ENCODE data around the gene AMPD3.
A peak's percentile ranks its signal among the peaks of the same experiment; 100 is the strongest.

The AMPD3 gene

DNA sequence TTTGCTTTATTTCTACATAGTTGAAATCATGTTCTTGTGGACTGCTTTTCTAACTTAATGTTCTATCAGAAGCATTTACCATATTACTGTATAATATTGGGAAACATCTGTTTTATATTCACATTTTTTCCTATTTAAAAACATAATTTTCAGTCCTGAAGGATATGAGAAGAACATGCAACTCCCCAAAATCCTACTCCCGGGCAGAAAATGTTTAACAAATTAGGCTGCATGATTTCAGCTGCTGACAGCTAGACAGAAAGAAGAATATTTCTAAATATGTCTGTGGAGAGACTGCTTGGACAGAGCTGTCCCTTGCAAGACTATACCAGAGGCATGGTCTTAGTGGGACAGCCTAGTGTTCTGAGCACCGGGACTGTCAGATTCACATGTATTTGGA lies 15.7 kb upstream of the AMPD3 start:
- DNase-seq, result no peak

DNA sequence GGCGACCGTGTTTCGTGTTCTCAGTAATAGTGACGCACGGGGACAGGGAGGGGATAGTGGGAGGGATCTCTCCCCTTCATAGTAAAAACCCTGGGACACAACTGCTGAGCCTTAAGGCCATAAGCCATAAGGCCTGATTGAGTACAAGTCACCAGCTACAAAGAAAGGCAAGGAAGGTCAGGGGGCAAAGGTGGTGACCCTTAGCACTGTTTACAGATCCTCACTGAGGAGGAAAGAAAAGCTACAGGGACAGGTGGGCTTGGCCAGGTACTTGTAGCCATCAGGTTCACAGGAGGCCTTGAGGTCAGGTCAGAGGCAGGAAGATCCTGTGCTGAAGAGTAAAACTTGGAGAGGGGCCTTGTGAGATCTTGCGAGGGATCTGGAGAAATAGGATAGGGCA lies 15.1 kb upstream of the AMPD3 start:
- no peak for DNase-seq

DNA sequence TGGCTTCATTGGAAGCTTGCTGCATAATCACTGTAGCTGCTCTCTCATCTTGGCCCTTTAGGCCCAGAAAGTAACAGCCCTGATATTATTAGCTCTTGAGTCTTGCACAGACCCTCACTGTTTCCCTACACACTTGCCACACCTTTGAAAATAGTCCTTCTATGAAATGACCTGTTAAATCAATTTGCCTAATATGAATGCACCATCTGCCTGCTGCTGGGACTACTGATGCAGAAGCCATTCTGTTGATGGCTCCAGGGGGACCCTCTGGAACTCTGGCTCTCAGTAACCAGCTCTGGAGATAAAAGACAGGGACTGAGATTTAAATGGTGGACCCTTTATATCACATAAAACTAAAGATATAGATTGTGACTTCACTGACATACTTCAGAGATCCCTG lies 14.7 kb upstream of the AMPD3 start:
- no peak for DNase-seq

DNA sequence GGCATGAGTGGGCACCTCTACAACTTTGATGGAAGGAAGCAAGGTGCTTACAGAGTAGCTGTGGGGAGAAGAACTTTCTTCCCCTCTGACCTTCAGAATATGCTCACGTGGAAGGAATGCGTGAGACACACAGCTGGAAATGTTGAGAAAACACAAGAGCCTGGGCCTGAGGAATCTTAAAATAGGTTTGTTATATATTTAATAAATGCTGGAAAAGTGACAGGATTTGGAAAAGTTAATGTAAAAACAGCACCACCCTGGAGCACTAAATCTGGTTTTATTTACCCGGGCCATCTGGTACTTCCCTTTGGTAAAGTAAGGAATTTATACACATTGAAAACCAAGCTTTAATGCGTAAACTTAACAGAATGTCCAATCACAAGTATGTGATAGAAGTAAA lies 14.0 kb upstream of the AMPD3 start:
- DNase-seq, result no peak

DNA sequence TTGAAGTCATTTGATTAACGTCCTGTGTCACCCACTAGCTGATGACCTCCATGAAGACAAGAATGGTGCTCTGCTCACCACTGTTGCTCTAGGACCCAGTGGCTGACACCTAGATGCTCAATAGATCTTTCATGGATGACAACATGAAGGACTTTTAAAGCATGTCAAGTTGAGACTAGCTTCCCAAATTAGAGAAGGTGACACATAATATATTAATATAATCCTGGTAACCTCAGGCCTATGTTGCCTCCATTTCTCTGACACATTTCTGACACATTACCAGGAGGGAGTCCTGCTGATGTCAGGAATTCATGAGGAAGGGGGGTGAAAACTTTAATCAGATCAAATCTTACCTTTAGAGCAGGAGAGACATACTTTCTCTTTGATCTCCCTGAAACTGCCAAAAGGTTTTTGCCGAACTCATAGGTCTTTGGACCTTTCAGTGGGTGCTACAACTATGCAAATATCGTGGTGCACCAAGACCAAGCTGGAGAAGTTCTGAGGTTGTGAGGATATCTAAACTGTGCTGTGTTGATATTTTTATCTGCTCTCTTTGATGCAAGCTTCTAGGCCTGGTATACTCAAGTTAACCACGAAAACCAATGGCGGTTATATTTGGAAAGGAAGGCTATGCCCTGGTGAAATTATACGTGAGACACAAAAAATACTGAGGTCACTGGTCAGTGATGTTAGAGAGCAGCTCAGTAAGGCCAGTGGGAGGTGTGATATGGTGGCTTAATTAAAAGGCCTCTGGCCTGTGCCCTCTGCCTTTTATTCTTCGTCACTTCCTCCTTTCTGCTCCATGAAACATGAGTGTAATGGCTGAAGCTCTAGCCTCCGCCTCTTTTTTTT lies 13.2 kb upstream of the AMPD3 start:
- no peak for DNase-seq

DNA sequence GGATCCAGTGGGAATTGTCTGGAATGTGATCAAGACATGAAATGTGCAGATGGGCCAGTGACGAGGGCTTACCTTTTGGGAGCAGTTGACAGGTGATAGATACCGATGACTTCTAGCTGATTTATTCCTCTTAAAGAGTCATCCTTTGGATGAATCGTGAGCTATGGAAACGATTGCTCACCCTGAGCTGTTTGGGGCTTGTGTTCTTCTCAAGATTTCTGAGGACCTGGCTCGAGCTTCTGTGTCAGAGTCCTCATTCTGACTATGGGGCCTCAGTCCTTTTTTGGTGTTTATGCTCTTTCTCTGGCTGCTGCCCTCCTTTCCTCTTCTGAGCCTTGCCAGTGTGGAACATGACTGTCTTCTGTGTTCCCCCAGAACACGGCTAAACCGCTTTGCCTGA lies 11.9 kb upstream of the AMPD3 start:
- DNase-seq, result no peak

DNA sequence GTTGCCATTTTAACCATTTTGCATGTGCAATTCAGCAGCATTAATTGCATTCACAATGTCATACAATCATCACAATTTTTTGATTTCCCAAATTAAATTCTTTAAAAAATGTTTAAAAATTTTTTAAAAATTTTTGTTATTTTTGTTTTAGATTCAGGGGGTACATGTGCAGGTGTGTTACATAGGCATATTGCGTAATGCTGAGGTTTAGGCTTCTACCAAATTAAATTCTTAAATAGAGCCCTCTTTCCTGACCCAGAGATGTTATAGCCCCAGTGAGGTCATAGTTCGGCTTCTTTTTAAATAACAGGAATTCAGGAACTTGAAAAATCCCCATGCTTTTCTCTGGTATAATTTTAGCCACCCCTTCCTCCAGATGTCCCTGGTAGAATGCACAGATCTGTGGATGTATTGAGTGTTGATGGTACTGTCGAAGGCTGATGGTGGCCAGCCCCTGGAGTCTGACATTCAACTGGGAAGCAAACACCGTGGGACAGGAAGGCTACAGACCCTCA lies 11.3 kb upstream of the AMPD3 start:
- DNase-seq, result no peak

DNA sequence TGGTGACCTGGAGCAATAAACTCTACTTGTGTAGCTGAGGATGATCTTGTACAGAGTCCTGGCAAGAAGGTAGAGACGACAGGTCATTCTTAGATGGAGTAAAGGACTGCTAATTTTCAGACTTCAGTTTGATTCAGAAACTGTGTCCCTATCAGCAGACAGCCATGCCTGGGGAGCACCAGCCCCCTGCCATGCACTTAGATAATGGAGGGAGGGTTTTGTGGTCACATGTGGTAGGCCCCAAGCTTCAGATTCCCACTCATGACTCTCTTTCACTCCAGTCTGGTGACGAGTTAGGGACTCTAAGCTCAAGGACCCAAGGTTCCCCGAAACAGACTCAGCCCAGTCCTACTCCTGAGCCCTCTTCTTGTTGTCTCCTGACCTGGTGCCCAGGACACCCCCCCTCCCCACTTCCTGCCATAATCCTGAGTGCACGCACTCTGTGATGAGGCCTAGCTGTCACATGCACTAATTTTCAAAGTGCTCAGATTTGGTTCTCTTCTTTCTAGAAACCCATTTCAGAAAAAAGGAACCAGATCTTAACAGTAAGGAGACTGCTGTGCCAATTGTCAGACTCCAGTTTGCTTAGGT lies 10.2 kb upstream of the AMPD3 start:
- DNase-seq, result no peak

DNA sequence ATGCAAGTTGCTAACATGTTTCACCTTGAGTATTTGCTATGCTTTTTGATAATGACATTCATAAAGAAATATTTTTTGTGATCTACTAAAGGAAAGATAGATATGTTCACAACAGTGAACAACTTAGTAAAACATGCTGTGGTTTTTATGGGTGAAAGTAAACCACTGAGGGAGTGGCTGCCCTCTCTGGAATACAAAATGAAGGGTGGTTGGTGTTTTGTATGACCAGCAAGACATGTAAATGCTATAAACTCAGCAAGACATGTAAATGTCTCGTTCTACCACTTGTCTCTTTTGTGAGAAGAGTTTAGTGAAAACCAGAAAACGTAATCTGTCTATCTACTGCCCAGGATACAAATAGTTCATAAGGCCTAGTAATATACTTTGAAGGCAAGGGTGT lies 7.6 kb upstream of the AMPD3 start:
- no peak for DNase-seq

DNA sequence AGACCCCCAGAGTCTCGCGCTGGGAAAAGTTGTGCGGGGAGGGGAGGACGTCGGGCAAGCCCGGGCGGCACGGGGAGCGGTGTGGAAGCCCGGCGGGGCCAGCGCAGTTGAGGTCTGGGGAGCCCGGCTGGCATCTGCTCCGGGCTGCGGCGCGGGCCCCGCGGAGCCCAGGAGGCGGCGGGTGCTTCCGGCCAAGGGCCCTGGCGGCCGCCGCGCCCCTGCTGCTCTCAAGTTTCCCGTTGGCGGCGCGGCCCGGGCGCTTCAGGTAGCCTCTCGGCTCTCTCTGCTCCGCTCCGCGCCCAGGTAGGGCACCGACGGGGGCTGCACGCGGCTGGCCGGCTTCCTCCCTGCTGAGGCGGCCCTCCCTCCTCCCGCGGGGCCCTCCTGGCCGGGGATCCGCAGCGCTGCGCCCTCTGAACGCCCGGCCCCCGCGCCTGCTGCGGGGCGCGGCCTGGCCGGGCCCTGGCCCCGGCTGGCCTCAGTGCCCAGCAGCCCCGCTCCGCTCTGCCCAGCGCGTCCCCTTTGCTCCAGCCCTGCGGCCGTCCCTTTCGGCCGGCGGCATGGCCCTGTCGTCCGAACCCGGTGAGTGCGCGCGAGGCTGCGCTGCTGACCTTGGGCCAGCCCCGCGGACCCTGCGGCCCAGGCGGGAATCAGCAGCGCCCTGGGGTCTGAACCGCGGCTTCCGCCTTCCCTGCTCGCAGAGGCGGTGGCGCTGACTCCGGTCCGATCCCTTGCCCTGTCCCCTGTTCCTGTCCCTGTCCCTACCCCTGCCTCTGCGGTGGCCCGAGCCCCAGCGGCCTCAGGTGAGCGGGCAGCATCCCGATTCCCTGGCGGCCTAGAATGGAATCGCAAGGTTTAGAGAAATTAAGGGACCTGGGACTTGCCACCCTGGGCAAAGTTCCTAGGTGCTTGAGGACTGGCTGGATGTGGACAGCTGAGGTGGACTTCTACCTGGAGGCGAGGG lies 4.3 kb upstream of the AMPD3 start:
- DNase-seq, result no peak

DNA sequence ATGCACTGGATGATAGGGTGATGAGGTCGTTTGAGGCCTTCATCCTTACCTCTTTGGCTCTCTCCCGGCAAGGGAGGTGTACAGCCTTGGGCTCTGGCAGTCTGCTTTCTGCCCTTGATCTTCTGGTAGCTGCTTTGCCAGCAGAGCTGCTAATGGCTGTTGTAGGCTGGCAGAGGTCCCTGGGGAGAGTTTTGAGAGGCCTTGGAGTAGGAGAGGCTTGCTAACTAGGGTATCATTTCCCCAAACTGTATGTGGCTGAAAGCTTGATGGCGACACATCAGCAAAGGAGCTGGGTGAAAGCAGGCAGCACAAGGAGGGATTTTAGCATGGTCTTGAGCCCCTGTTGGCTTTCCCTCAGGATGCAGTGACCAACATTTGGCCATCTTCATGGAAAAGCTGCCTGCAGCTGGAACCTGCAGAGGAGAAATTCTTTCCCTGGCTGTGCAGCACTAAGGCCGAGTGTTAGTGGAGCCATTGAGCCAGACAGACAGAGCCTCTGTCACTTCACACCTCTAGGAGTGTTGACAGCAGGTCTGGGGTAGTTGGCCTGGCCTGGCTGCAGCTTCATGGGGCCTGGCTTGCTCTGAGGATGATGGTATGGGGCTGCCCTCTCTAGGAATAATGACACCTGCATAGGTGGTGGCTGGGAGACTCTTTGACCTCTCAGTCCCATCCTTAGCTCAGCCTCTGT lies 3.5 kb upstream of the AMPD3 start:
- no peak for DNase-seq

DNA sequence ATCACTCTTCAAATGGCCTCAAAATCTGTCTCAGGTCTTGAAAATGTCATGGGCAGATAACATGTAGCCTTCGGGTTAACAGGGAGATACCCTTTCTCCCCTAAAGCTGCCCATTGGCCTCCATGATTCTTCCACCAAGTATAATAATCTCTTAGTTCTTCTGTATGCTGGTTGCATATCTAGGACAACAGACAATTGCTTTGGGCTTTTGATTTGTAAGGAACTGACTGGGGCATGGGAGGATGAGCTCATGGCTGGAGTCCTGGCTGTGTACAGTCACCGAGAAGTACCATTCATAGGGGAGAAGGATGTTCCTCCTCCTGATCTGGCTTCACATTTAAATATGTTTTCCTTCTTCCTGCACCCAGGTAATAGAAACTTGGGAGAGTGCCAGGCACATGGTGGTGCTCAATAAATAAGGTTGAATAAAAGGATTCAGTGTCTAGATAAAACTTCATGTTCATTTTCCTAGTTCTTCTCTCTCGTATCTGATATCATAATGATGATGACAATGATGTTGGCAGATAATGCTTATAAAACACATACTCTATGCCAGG lies 2.8 kb upstream of the AMPD3 start:
- no peak for DNase-seq

DNA sequence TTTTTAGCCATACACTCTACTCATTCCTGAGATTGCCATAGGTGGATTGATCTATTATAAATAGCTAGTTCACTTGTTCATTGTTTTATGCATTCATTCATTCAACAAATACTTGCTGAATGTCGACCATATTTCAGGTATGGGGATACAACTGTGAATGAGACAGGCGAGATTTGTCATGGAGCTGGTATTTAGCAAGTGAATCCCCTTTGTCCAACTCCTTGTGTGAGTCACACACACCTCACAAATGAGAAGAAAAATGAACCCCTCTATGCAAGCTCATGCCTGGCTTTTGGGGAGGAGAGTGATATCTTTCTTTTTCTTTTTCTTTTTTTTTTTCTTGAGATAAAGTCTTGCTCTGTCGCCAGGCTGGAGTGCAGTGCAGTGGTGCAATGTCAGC lies 1.8 kb upstream of the AMPD3 start:
- DNase-seq, result no peak

DNA sequence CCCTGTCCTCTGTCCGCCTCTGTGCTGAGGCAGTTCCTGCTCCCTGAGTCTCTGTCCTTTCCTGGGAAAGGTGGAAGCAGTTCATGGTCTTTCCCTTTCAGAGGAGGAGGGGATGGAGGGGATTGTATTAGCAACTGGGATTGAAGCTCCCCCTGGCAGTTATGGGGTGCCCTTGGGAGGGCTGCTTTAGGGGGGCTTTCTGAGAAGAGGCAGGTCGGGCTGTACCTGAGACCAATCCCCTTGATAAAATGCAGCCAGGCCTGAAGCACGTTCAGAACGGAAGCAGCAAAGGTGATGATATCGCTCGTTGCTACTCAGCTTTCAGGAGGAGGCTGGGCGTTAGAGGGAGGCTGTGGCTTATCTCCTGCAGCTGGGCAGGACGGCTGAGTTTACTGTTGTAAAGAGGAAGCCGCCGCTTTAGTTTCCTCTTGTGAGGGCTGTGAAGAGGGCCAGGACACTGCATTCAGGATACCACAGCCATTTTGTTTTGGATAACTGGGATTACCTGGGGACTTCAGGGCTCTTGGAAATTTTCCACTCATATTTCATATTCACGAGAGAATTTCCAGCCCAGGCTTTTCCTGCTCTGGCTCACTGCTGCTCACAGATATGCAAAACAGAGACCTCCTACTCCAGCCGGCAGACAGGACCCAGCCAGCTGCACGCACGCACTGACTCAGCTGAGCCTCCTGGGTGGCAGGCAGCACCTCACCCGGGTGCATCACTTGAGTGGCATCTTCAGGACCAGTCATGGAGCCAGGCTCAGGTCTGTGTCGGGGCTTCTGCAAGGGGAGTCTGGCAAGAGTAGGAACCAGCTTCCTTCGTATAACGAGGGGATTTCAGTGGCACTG lies 798 bp downstream of the AMPD3 start:
- DNase-seq, result peak; percentile 53

DNA sequence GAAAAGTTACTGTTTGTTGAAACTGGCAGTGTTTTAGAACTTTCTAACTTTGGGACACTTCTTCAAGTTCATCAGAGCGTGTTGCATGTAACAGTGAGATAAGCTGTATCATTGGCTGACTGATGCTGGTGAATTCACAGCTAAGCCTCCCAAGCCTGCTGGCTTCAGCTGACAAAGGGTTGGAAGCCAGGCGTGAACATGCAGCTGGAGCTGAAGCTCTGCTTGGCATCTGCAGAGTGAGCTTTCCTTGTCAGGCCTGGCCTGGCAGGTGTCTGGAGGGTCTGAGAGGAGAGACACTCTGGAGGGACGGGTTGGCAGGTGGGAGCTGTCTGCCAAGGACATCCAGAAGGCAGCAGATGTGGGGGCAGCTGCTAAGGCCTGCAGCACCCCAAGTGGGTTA lies 1.5 kb downstream of the AMPD3 start:
- peak; percentile 79 for DNase-seq

DNA sequence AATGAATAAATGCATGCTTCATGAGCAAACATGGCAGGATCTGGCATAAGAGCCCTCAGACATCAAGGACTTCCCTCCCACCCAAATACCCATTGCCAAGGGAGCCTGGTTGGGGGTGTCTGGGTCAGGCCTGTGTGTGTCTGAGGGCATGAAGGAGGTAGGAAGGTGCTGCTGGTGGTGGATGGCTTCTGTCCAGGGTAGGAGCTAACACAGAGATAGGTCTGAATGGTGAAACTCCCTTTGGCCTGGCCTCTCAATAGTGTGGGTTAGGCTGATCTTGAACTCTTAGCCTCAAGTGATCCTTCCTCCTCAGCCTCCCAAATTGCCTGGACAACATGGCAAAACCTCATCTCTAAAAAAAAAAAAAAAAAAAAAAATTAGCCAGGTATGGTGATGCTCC lies 2.8 kb downstream of the AMPD3 start:
- DNase-seq, result no peak

DNA sequence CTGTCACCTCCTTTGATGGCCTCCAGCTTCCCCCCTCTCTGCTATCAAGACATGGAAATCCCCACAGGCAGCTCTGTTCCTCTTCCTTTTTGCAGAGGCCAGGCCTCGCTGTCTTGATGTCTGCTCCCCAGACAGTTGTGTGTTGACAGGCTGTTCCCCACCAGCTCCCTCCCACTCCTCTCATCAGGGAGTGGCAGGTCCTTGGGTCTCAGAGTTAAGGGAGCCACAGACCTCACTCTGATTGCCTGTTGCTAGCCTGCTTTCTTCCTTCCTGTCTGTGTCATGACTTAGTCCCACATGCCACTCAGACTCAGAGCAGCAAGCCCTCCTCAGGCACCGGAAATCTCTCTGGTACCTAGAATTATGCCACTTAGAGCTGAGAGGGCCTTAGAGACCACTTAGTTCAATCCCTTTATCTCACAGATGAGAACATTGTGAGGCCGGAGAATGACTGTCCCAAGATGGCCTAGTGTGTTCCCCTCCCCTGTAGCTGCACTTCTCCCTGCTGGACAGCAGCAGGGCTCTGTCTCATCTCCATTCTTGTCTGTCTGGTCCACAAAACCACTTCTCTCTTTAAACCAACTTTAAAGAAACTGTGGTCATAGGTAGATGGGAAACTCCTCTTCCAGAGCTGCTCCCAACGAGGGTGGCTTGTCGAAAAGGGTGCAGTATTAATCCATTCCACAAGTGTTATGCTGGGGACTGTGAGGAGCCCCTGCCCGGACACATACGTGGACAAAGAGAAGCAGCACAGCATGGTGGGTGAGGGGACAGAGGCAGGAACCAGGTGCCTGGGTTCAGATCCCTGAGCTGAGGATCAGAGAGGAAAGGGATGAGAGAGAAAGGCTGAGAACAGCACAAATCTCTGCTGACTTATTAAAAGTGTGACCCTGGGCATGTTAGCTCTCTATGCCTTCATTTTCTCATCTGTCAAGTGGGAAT lies 4.2 kb downstream of the AMPD3 start:
- no peak for DNase-seq

DNA sequence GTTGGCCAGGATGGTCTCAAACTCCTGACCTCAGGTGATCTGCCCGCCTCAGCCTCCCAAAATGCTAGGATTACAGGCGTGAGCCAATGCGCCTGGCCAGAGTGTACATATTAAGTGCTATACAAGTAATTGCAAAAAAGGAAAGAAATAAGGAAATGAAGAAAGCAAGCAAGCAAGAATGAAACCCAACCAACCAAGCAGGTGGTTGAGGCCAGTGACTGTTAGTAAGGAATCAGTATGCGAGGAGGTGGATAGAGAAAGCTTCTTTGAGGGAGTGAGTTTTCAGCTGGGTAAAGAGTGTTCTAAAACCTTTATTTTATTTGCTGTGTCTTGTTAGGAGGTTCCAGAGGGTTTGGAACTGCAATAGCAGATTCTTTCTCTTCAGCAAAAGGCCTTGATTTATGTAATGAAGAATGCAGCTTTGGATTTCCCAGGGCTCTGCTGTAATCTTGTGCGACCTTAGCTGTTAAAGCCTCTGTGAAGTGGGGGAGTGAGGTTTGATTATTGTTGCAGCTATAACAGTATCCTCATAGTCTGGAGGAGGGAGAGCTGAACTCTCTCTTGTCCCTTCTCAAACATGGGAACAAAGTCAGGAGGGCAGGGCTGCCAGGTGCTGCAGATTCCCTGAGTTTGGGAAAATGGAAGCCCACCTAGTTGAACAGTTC lies 5.7 kb downstream of the AMPD3 start:
- no peak for DNase-seq

DNA sequence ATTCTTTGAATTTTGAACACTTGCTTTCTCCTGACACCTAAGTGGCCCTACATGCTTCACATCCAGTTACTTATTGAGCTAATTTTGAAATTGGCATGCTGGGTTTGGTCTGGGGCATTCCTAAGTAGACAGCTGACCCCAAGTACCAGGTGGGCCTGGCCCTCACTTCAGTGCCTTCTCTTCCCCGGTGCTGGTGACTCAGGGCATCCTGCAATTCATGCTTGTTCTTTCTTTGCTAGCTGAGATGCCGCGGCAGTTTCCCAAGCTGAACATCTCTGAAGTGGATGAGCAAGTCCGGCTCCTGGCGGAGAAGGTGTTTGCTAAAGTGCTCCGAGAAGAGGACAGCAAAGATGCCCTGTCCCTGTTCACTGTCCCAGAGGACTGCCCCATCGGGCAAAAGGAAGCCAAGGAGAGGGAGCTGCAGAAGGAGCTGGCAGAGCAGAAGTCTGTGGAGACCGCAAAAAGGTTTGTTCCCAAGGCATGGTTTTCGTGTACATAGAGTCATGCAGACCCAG lies 6.3 kb downstream of the AMPD3 start:
- no peak for DNase-seq

Measured in right hindlimb (tissue), 1 donor.